Urothelium cell line (cell line): ENCODE results near the gene PRKCI.
"Not testable (repeated sequence)": the region's sequence is repeated elsewhere in the genome, so short reads cannot be mapped to it uniquely, and the experiment has no call there.

Experiments
- DNase-seq: peaks from one replicate; pipeline ENCODE4 v3.0.0; 2011; ENCODE audit warnings: low spot score, mixed read lengths
- FAIRE-seq: peaks from 2 replicates; lab custom pipeline; 2011; peaks lifted over from hg19 to GRCh38; lab: Jason Lieb, UNC

PRKCI gene

DNA sequence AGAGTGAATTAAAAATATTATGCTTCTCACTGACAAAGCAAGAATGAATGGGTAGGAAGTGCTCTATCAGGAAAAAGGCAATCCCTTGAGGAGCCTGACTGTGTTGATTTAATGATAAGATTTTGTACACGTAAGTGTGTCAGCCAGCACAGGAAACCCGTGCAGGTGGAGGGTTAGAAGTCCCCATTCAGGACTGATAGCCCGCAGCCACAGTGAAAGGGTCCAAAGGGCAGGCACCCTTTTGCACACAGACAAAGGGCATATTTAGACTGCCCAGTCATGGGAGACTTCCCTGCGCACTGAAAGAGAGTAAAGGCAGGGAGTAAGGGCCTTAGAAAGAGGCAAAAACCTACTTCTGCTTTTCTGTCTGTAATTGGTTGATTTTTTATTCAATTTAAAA is 108.9 kb downstream of the PRKCI start:
- FAIRE-seq: no peak
- no peak for DNase-seq

DNA sequence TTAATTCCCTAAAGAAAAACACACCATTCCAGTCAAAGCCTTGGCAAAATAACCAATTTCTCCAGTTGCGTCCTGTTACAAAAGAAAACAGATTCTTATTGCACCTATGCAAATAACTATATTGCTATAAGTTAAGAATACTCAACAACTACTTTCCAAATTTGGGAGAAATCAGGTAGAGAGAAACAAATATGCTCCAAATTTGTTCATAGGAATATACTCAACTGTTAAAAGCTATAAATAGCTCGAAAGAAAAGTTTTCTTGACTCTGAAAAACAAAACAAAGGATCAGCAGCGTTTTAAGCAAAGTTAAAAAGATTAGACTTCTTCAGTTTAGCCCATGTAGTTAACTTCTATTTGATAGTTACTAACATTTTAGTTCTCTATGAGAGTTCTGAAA is 115.2 kb downstream of the PRKCI start:
- DNase-seq (no peak), FAIRE-seq (no peak)

DNA sequence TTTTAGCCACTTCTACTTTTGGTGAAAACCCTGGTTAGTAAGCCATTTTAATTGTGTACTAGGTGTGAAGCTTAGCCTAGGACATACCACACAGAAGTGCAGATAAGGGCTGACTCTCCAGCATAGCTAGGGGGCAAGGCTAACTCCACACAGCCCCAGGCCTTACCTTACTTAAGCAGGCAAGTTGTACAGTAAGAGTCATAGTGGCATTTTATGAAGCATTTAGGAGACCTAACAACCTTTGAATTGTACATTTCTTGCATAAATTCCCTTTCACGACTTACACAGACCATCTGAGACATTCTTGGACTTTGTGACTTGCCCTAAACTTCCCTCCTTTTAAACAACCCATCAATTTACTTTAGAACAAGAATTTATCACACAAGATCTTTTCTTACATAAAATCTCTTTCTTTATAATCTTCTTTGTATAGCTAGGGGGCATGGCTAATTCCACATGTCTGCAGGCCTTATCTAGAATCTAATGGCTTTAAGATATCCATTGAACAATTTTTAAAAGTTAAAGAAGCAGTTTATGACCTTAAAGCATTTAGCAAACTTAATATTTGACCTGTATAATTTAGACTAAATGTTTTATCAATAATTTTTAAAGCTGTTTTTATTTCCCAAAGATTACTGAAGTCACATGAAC is 116.6 kb downstream of the PRKCI start:
- no peak for DNase-seq
- no peak for FAIRE-seq

DNA sequence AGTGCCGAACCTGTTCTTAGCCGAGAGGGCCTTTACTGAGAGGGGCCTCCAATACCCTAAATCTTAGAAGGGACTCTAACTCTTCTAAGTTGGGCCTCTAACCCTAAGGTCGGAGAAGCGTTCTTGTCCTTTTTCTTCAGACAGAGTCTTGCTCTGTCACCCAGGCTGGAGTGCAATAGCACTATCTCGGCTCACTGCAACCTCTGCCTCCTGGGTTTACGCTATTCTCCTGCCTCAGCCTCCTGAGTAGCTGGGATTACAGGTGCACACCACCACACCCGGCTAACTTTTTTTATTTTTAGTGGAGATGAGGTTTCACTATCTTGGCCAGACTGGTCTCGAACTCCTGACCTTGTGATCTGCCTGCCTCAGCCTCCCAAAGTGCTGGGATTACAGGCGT is 120.0 kb downstream of the PRKCI start:
- not testable (repeated sequence) for FAIRE-seq

DNA sequence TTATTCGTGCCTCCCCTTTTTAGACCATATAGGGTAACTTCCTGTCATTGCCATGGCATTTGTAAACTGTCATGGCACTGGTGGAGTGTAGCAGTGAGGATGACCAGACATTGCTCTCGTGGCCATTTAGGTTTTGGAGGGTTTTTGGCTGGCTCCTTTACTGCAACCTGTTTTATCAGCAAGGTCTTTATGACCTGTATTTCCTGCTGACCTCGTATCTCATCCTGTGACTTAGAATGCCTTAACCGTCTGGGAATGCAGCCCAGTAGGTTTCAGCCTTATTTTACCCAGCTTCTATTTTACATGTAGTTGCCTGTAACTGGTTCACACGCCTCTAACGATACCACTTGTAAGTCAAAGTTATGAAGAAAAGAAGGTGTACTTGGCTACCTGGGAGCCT is 121.6 kb downstream of the PRKCI start:
- not testable (repeated sequence) for DNase-seq, FAIRE-seq

More for the DNA sequence above, 120.0 kb downstream of the PRKCI start:
- DNase-seq: not testable (repeated sequence)

DNA sequence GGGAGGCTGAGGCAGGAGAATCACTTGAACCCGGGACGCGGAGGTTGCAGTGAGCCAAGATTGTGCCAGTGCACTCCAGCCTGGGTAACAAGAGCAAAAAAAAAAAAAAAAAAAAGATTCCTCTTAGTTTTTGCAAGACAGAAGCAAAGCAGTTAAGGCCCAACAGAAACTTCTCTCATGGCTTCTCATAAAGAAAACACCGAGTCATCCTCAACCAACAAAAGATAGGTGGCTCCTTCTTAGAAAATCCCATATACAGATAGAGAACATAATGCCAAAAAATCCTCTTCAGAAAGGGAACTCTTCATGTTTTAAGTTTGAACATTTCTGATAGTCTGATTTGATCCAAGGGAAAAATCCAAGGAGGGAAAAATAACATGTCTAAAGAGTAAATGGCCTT is 122.7 kb downstream of the PRKCI start:
- FAIRE-seq (no peak), DNase-seq (no peak)

DNA sequence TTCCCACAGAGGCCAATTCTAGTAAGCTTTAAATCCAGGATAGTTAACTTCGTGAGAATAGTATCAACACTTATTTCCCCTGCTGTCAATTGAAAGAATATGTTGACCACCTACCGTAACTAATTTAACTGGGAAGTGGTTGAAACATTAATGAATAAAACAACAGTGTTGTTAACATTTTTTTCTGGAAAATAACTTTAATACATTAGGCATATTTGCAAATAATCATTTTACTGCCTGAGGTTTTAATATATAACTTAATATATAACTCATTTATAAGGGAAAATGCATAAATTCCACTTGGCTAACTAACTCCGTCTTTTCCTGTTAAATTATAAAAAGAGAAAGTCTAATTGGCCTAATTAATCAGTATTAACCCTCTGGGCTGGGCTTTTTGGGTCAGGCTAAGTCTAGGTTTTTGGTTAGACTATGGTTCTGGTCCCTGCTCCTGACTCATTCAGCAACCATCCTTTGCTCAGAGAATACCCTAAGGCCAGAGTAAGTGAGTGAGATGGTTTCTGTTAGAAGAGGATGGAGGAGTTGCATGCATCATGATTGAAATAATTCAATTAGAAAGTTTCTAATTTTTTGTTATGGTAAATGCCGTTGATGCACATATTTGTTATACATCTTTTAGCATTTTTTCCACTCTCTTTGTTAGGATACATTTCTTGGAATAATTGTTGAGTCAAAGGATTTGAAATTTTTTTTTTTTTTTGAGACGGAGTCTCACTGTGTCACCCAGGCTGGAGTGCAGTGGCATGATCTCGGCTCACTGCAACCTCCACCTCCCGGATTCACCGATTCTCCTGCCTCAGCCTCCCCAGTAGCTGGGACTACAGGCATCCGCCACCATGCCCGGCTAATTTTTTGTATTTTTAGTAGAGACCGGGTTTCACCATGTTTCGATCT is 124.5 kb downstream of the PRKCI start:
- no peak for DNase-seq
- FAIRE-seq: no peak

DNA sequence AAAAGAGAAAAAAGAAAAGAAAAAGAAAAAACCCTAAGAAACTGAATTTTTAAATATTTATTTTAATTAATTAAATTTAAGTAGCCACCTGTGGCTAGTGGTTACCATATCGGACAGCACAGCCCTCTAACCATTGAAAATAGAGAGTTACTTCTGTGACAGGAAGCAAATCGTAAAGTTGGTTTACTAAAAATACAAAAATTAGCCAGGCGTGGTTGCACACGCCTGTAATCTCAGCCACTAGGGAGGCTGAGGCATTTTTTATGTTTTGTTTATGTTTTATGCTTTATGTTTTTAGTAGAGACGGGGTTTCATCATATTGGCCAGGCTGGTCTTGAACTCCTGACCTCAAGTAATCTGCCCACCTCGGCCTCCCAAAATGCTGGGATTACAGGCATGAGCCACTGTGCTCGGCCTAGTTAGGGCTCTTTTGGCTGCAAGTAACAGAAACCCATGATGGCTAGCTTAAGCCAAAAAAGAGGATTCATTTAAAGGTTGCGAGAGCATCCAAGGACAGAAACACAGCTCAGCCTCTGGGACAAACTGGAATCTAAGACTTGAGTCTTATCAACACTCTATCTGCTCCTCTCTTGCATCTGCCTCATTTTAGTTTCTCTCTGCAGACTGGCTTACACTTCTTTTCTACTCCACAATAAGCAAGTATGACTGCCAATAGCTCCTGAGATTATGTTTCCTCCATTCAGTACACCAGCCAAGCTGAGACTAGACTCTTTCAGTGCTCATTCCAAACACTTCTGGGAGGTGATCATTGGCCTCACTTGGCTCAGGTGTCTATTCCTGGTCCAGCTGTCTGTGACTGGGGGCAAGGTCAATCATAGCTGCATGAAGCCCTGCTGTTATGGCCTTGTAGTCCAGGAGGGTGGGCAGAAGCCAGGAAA is 128.5 kb downstream of the PRKCI start:
- FAIRE-seq (no peak), DNase-seq (no peak)

DNA sequence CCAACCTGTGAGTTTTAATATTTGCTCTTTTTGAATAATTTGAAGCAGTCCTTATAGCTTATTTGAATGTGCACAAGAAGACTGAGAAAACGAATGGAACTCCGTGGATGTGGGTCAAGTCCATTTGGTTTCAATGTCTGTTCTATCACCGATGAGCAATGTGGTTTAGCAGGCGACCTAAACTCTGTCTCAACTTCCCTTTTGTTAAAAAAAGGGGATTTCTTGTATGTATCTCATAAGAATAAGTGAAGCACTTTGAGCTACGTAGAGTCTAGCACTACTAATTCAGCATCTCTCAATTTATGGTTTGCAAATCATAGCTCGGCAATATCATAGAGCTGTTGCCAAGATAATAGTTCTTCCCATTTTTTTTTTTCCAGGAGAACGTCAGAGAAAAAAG is 130.7 kb downstream of the PRKCI start:
- DNase-seq (no peak), FAIRE-seq (no peak)

DNA sequence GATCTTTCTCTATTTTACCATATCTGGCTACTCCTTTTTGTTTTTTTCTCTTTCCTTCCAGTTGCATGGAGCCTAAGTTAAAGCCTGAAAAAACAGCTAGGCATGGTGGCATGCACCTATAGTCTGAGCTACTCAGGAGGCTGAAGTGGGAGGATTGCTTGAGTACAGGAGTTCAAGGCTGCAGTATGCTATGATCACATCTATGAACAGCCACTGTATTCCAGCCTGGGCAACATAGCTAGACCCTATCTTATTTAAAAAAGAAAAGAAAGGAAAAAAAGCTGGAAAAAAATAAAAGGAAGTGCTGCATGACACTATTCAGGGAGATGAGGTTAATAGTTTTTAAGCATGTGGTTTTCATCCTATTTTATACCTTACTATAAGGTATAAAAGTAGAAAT is 131.3 kb downstream of the PRKCI start:
- no peak for DNase-seq
- FAIRE-seq: no peak

DNA sequence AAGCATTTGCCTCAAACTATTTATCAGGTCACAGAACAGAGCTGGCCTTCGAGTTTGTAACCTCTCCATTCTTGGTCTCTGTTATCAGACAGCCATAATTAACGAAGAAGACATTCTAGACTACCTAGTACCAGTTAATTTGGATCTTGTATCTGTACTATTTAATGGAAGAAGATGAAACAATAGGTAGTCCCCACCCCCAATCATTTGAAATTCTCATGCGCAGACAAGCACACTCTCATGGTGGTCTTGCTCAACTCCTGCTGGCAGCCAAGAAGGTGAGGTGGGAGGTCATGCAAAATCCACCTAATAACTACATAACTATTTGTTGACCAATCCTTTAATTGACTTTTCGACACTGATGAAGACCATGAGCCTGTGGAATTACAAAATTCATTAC is 132.5 kb downstream of the PRKCI start:
- FAIRE-seq (no peak), DNase-seq (no peak)
